B cell (primary cell): ENCODE results near the gene CAPRIN2. TPM values are rescaled to one million over a fixed set of nuclear protein-coding genes. Genes with fewer than 3 reads are reported as not detected.

Experiments used
- ATAC-seq: fragments of 200-7000 bp; cut with Tn5 transposase; one replicate; pipeline ENCODE4 v1.10.0; 2021; ENCODE audit warnings: low read depth, mild to moderate bottlenecking, moderate number of reproducible peaks, moderate library complexity
- CTCF ChIA-PET: fragments of 350-600 bp; sonication (Branson Sonifier 250); formaldehyde crosslinking; loops from one replicate; lab custom pipeline; 2021; ENCODE audit warnings: antibody characterized with exemption, inconsistent platforms; lab: Charles Lee
- POLR2A ChIA-PET: fragments of 350-600 bp; sonication (Branson Sonifier 250); formaldehyde crosslinking; loops from one replicate; lab custom pipeline; 2021; ENCODE audit warnings: antibody characterized with exemption; lab: Charles Lee
- DNase-seq: peaks from one replicate; pipeline ENCODE4 v3.0.0; 2013
- H2AFZ ChIP-seq: 2 replicates; pipeline ENCODE4 v1.6.1; 2012; ENCODE audit warnings: mild to moderate bottlenecking, low read depth, low read length; ENCODE audit not compliant: insufficient read depth, poor library complexity, severe bottlenecking
- H3K27ac ChIP-seq, 2 donors: 1 replicate in 1 of 2; 2 replicates in 1 of 2; pipeline ENCODE4 v1.5.1; 2012 to 2013; ENCODE audit warnings: low read length in 2 of 2, mild to moderate bottlenecking in 2 of 2, moderate library complexity in 1 of 2
- H3K27me3 ChIP-seq, 4 experiments: fragments of 200-600 bp in 1 of 4; sonication (generic) in 1 of 4; replicated peaks in 1 of 4; 1 replicate in 2 of 4; 2 replicates in 2 of 4; pipeline versions ENCODE4 v1.6.1 to v1.7.0; 2013 to 2016; ENCODE audit warnings: low read length in 3 of 4, mild to moderate bottlenecking in 2 of 4, mixed read lengths in 1 of 4, moderate library complexity in 1 of 4; ENCODE audit not compliant: insufficient read depth in 4 of 4, control insufficient read depth in 3 of 4; ENCODE audit errors: control extremely low read depth in 1 of 4
- H3K36me3 ChIP-seq, 2 experiments: replicated peaks in 1 of 2; 1 replicate in 1 of 2; 2 replicates in 1 of 2; pipeline versions ENCODE4 v1.6.1 to v1.7.1; 2013; ENCODE audit warnings: low read length in 1 of 2; ENCODE audit not compliant: insufficient read depth in 2 of 2, control insufficient read depth in 1 of 2; ENCODE audit errors: control extremely low read depth in 1 of 2, extremely low read depth in 1 of 2
- H3K4me1 ChIP-seq, 2 donors: fragments of 200-600 bp in 1 of 2; sonication (generic) in 1 of 2; 1 replicate in 1 of 2; 2 replicates in 1 of 2; pipeline versions ENCODE4 v1.5.1 to v1.6.1; 2013 to 2017; ENCODE audit warnings: low read length in 2 of 2; ENCODE audit not compliant: control insufficient read depth in 2 of 2, insufficient read depth in 2 of 2
- H3K4me2 ChIP-seq: replicated peaks from 2 replicates; pipeline ENCODE3; 2012; ENCODE audit warnings: mild to moderate bottlenecking, low read depth, low read length; ENCODE audit not compliant: poor library complexity, severe bottlenecking
- H3K4me3 ChIP-seq, 5 experiments: fragments of 200-600 bp in 1 of 5; sonication (generic) in 1 of 5; 1 replicate in 3 of 5; 2 replicates in 2 of 5; pipeline versions ENCODE4 v1.5.1 to v1.7.0; 2011 to 2016; ENCODE audit warnings: low read length in 4 of 5, mild to moderate bottlenecking in 4 of 5, low read depth in 2 of 5, control low read depth in 1 of 5, moderate library complexity in 1 of 5; ENCODE audit not compliant: insufficient read depth in 1 of 5; ENCODE audit errors: control extremely low read depth in 1 of 5, extremely low read depth in 1 of 5
- H3K79me2 ChIP-seq: fragments of 200-600 bp; sonication (generic); one replicate; pipeline ENCODE4 v1.6.0; 2016; ENCODE audit warnings: low read length; ENCODE audit not compliant: control insufficient read depth, insufficient read depth
- H3K9ac ChIP-seq: fragments of 200-600 bp; sonication (generic); 2 replicates; pipeline ENCODE4 v1.6.1; 2017; ENCODE audit warnings: mild to moderate bottlenecking, low read length, moderate library complexity
- H3K9me3 ChIP-seq, 3 donors: one replicate each; pipeline versions ENCODE4 v1.6.1 to v1.7.1; 2013; ENCODE audit warnings: low read length in 2 of 3; ENCODE audit not compliant: control insufficient read depth in 2 of 3, insufficient read depth in 1 of 3; ENCODE audit errors: control extremely low read depth in 1 of 3
- H4K20me1 ChIP-seq: 2 replicates; pipeline ENCODE4 v1.6.0; 2012; ENCODE audit warnings: mild to moderate bottlenecking, low read length; ENCODE audit not compliant: insufficient read depth, control insufficient read depth, poor library complexity, severe bottlenecking
- H3K27ac Mint-ChIP-seq: one replicate; pipeline ENCODE4 v1.8.0; 2021; ENCODE audit warnings: mixed read lengths
- H3K27me3 Mint-ChIP-seq: one replicate; pipeline ENCODE4 v1.8.0; 2021; ENCODE audit warnings: mixed read lengths
- H3K4me1 Mint-ChIP-seq: one replicate; pipeline ENCODE4 v1.8.0; 2021; ENCODE audit warnings: mixed read lengths
- H3K4me3 Mint-ChIP-seq: one replicate; pipeline ENCODE4 v1.8.0; 2021; ENCODE audit warnings: mixed read lengths
- H3K9me3 Mint-ChIP-seq: one replicate; pipeline ENCODE4 v1.8.0; 2022; ENCODE audit warnings: mixed read lengths; ENCODE audit not compliant: insufficient read depth
- CTCF ChIP-seq: fragments of 200-600 bp; IDR thresholded peaks from one replicate; pipeline ENCODE4 v1.8.0; 2022; ENCODE audit warnings: antibody characterized with exemption, mild to moderate bottlenecking
- EZH2 ChIP-seq: IDR thresholded peaks from 2 replicates; pipeline ENCODE4 v1.6.1; 2012; ENCODE audit warnings: borderline replicate concordance, low read depth, mild to moderate bottlenecking, moderate library complexity, low read length; ENCODE audit not compliant: insufficient read depth, poor library complexity, severe bottlenecking
- WGBS: methylation state at CpG from one replicate; pipeline ENCODE4 v1.1.5; 2013; ENCODE audit warnings: missing lambda C conversion rate; ENCODE audit not compliant: insufficient coverage; 5-methylcytosine and 5-hydroxymethylcytosine counted together
- intact Hi-C: fragments of 100-400 bp; cut with micrococcal nuclease; formaldehyde crosslinking; loops from one replicate; pipeline ENCODE4 v1.10.0; 2022
- polyA plus RNA-seq: library from polyadenylated mRNA; depleted of rRNA; stranded (reverse); fragments of >200 nt; gene quantifications from 2 replicates; pipeline ENCODE4 v1.2.3, GENCODE V29; 2012
- total RNA-seq, 2 donors: library from RNA; stranded (reverse); fragments of 120-200 nt in 1 of 2; gene quantifications; 1 replicate in 1 of 2; 2 replicates in 1 of 2; pipeline versions ENCODE4 v1.2.3 to v1.2.4, GENCODE V29; 2013 to 2022

The CAPRIN2 gene
- total and polyA plus RNA-seq, 2 donors (not counting 1 experiment from before 2014, with no cell fraction given) = 31.3 to 57.8 TPM

DNA sequence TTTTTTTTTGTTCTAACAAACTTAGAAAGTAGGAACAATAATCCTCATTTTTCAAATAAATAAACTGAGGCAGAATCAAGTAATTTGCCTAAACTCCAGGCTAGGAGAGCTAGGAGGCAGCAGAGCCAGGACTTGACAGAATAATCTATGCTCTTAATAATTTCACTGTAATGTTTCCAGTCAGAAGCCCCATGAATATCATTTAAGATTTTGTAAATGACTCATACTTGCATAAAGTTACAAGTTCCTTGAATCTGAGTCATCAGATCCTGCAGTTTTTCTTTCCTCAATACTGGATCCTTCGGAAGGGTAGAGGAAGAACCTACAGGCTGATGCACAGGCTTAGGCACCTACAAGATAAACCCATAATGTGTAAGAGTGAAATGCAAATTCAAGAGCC is 29.0 kb downstream of the CAPRIN2 start:
- no CpG with 5 or more reads among the region's 1 CpG for WGBS
- Histone ChIP-seq H2AFZ (no peak overlapping the region), H3K4me3 (no peak overlapping the region), H3K4me2 (no peak overlapping the region), H3K36me3 (peaks cover 6 to 41% of the 10 kb centered on the region in 2 experiments), H3K9me3 (no peaks in the 10 kb centered on the region), H3K27ac (no peak overlapping the region), H3K4me1 (no peaks in the 10 kb centered on the region), H3K27me3 (no peaks in the 10 kb centered on the region), H3K9ac (no peak overlapping the region), H3K79me2 (no peaks in the 10 kb centered on the region), H4K20me1 (no peaks in the 10 kb centered on the region)
- Mint-ChIP-seq H3K27me3 (no peaks in the 10 kb centered on the region), H3K4me3 (no peak overlapping the region), H3K27ac (no peak overlapping the region), H3K9me3 (no peaks in the 10 kb centered on the region), H3K4me1 (no peaks in the 10 kb centered on the region)
- POLR2A ChIA-PET = no interaction called here
- DNase-seq (no peak), ATAC-seq (no peak)
- intact Hi-C loops = no loop called here
- CTCF ChIA-PET = no interaction called here
- TF ChIP-seq EZH2 (no peak), CTCF (no peak)

DNA sequence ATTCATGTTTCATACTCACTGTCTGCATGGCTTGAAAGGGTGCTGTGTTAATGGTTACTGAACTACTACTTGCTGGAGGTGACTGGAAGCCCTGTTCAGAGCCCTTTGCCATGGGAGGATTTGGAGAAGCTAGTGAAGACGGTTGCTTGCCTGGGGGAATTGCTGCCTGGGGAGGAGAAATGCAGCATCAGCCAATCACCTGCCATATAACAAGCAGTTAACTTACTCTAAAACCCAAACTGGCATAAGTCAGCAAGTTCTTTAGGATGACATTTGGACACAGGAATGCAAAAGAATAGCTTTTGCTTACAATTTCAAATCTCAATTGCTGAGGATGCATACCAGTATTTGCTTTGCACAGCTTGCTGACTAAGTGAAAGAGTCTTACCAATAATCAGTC is 35.7 kb downstream of the CAPRIN2 start:
- intact Hi-C loops = no loop called here
- Mint-ChIP-seq H3K4me3 (no peak overlapping the region), H3K4me1 (no peaks in the 10 kb centered on the region), H3K27ac (no peak overlapping the region), H3K27me3 (no peaks in the 10 kb centered on the region), H3K9me3 (no peaks in the 10 kb centered on the region)
- POLR2A ChIA-PET = no interaction called here
- no peaks in the 10 kb centered on the region for H4K20me1 ChIP-seq
- no peaks in the 10 kb centered on the region for H3K9me3 ChIP-seq
- no peaks in the 10 kb centered on the region for H3K27me3 ChIP-seq
- no CpG with 5 or more reads among the region's 1 CpG for WGBS
- H3K27ac ChIP-seq = no peak overlapping the region
- H3K36me3 ChIP-seq = peaks cover 6 to 44% of the 10 kb centered on the region in 2 experiments
- H3K4me3 ChIP-seq = no peak overlapping the region
- H3K4me1 ChIP-seq = no peaks in the 10 kb centered on the region
- CTCF ChIA-PET = no interaction called here
- no peak for TF ChIP-seq CTCF
- TF ChIP-seq EZH2 = no peak
- no peak for ATAC-seq
- no peak overlapping the region for H2AFZ ChIP-seq
- no peak overlapping the region for H3K9ac ChIP-seq
- H3K79me2 ChIP-seq = no peaks in the 10 kb centered on the region
- no peak for DNase-seq
- no peak overlapping the region for H3K4me2 ChIP-seq
